HEK293T (cell line): ENCODE results near the gene RNU2-1.

Experiments
- ELF4 ChIP-seq: fragments of 450-650 bp; IDR thresholded peaks from 2 replicates; pipeline ENCODE4 v1.6.1; 2017; ENCODE audit warnings: antibody characterized with exemption
- FOXA1 ChIP-seq: fragments of 450-650 bp; IDR thresholded peaks from 2 replicates; pipeline ENCODE4 v1.6.1; 2016; ENCODE audit warnings: mild to moderate bottlenecking
- L3MBTL2 ChIP-seq: fragments of 450-650 bp; conservative IDR thresholded peaks from 2 replicates; pipeline ENCODE4 v1.6.1; 2016; ENCODE audit warnings: mild to moderate bottlenecking
- TARDBP ChIP-seq: fragments of 450-650 bp; IDR thresholded peaks from 2 replicates; pipeline ENCODE4 v1.6.1; 2016
- ZNF384 ChIP-seq: fragments of 450-650 bp; IDR thresholded peaks from 2 replicates; pipeline ENCODE4 v1.6.1; 2016

GRCh38 chr17:43216369-43216761 lies 17.4 kb downstream of the RNU2-1 start:
- TF ChIP-seq FOXA1 (no peak), ELF4 (no peak), TARDBP (no peak), L3MBTL2 (no peak), ZNF384 (no peak)
